Measurements from ENCODE around the gene P3H1. TPM values are rescaled to one million over a fixed set of nuclear protein-coding genes. Genes with fewer than 3 reads are reported as not detected.
"Not testable (repeated sequence)": the region's sequence is repeated elsewhere in the genome, so short reads cannot be mapped to it uniquely, and the experiment has no call there.

Gene P3H1
- total RNA-seq, 4 donors from 2014 or later, result 20.4 to 44.1 (median 29.4) TPM

GRCh38 chr1:42752284-42752683 is 14.5 kb downstream of the P3H1 start:
- ATAC-seq (ENCODE audit: low FRiP score) (no peak), DNase-seq (ENCODE audit: low spot score) (no peak)
- TF ChIP-seq CTCF (IDR thresholded peaks at IDR 0.05), result no peak

GRCh38 chr1:42751511-42752070 is 15.2 kb downstream of the P3H1 start:
- not testable (repeated sequence) for DNase-seq (ENCODE audit: low spot score); ATAC-seq (ENCODE audit: low FRiP score)

DNA sequence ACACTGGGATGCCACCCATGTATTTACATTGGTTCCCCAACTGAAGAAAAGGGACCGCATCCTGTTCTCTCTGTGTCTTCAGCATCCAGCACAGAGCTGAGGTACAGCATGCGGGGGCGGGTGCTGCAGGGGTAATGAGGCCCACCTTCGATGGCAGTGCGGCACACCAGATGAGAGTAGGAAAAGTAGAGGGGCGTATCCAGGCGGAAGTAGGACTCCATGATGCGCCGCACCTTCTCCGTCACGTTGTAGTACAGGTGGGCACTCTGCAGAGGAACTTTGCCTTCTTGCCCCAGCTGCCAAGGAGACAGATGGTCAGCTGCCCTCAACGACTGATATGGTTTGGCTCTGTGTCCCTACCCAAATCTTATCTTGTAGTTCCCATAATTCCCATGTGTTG is 16.8 kb downstream of the P3H1 start:
- no peak for TF ChIP-seq CTCF (IDR thresholded peaks at IDR 0.05)
- ATAC-seq (ENCODE audit: low FRiP score), result no peak

DNA sequence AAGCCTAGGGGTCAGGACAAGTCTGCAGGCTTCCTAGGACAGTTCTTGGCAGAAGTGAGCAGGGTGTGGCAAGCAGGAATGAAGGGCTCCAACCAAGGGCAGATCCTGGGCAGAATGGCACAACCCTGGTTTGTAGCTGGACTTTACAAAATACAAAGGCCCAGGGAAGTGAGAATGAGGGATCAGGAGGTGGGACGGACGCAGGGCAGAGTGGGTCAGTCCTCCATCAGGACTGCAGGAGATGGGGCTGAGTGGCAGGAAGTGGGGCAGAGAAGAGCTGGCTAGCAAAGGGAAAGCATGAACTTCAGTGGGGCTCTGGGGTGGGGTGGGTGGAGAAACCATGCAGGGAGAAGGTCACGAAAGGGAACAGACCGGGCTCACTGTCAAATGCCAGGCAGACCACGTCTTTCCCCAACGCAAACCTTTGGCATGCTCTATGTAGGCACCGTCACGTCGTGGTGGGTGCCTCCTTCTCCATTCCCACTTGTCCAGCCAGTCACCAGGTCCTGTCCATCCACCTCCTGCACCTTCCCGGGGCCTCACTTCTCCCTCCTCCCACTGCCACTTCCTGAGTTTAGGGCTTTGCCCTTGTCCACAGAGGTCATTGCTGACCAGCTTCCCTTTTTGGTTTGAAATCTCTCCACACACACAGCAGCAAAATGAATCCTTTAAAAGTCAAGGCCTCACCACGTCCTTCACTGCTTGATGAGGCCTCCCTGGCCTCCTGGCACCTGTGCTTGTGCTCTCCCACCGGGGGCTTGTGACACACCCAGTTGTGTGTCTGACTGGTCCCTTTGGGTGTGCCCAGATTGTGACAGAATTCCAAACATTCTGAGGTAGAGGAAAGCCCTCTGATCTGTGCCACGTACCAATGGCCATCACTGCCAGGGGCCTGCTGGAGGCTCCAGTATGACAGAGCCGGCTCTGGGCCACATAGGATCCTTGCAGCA is 18.1 kb downstream of the P3H1 start:
- no peak for ATAC-seq (ENCODE audit: low FRiP score)
- no peak for DNase-seq (ENCODE audit: low spot score)
- TF ChIP-seq CTCF (IDR thresholded peaks at IDR 0.05), result no peak

More for the DNA sequence above, 16.8 kb downstream of the P3H1 start:
- DNase-seq (ENCODE audit: low spot score), result no peak

DNA sequence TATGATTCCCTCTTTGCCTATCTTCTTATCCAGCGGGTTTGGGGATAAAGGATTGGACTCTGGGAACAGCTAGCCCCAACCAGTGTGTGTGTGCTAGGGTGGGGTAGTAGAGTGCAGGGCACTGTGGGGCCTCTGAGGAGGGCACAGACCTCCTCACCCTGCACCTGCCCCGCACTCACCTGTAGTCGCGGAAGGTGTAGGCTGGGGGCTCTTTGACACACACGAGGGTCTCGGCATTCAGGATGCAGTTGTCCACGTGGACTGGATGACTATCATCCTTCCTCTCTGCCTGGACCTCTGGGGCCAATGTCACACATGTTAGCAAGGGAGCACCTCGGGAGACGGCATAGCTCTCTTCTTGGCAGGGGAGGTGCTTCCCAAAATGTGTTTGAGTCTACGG is 18.8 kb downstream of the P3H1 start:
- TF ChIP-seq CTCF (IDR thresholded peaks at IDR 0.05), result no peak
- DNase-seq (ENCODE audit: low spot score) (no peak), ATAC-seq (ENCODE audit: low FRiP score) (no peak)

DNA sequence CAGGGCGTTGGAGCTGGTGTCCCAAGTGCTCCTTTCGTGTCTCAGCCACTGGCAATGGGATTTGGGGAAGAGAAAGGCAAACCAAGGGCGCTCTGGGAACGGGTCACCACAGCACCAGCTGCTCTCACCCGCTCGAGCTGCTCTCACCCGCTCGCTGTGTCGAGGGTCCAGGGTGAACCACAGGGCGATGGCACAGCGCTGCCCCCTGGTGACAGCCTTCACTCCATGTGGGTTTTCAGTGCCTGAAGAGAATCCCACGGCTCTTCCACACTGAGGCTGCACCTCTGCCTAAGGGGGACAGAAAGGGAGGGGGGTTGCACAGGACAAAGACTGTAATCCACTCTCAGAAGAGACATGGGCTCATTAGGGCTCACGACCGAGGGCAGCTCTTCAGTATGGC is 19.7 kb downstream of the P3H1 start:
- peak in 1 of 3 donors; percentile 12 for TF ChIP-seq CTCF (IDR thresholded peaks at IDR 0.05)
- DNase-seq (ENCODE audit: low spot score), result no peak
- no peak for ATAC-seq (ENCODE audit: low FRiP score)

- no peak for TF ChIP-seq CTCF (IDR thresholded peaks at IDR 0.05)
- DNase-seq (ENCODE audit: low spot score), result no peak
Observed at GRCh38 chr1:42746436-42747105, 20.3 kb downstream of the P3H1 start.

More at GRCh38 chr1:42746436-42747105, 20.3 kb downstream of the P3H1 start:
- ATAC-seq (ENCODE audit: low FRiP score), result no peak
